H9 (cell line): ENCODE measurements around the gene APCS. TPM values are rescaled to one million over a fixed set of nuclear protein-coding genes. Genes with fewer than 3 reads are reported as not detected.

Experiments
- DNase-seq: peaks from one replicate; pipeline ENCODE4 v3.0.0-alpha.2; 2017
- H2AFZ ChIP-seq: one replicate; pipeline ENCODE4 v1.6.1; 2013; ENCODE audit warnings: mild to moderate bottlenecking, low read length, control low read depth, moderate library complexity
- H2AK5ac ChIP-seq: 2 replicates; pipeline ENCODE4 v1.6.1; 2013; ENCODE audit warnings: low read length, control low read depth, mixed read lengths; ENCODE audit not compliant: insufficient read length
- H2BK120ac ChIP-seq: one replicate; pipeline ENCODE4 v1.6.1; 2013; ENCODE audit warnings: low read depth, mild to moderate bottlenecking, low read length, control low read depth, inconsistent platforms; ENCODE audit not compliant: poor library complexity, severe bottlenecking
- H2BK12ac ChIP-seq: 2 replicates; pipeline ENCODE4 v1.6.1; 2013; ENCODE audit warnings: low read length, control low read depth, mixed read lengths, low read depth; ENCODE audit not compliant: insufficient read length
- H2BK15ac ChIP-seq: 2 replicates; pipeline ENCODE4 v1.6.1; 2013; ENCODE audit warnings: low read depth, low read length, control low read depth
- H2BK20ac ChIP-seq: one replicate; pipeline ENCODE4 v1.6.1; 2013; ENCODE audit warnings: low read depth, mild to moderate bottlenecking, low read length, control low read depth, inconsistent platforms; ENCODE audit not compliant: poor library complexity, severe bottlenecking
- H2BK5ac ChIP-seq: 2 replicates; pipeline ENCODE4 v1.6.1; 2013; ENCODE audit warnings: low read length, control low read depth, mixed read lengths; ENCODE audit not compliant: insufficient read length
- H3K14ac ChIP-seq: 2 replicates; pipeline ENCODE4 v1.6.1; 2013; ENCODE audit warnings: low read length, control low read depth; ENCODE audit not compliant: insufficient read depth
- H3K18ac ChIP-seq: 2 replicates; pipeline ENCODE4 v1.6.1; 2013; ENCODE audit warnings: low read depth, mild to moderate bottlenecking, mixed read lengths, low read length, control low read depth; ENCODE audit not compliant: insufficient read length
- H3K23ac ChIP-seq: 2 replicates; pipeline ENCODE4 v1.6.1; 2013; ENCODE audit warnings: low read length, control low read depth, mixed read lengths, low read depth; ENCODE audit not compliant: insufficient read length
- H3K23me2 ChIP-seq: 2 replicates; pipeline ENCODE4 v1.6.1; 2013; ENCODE audit warnings: low read depth, mild to moderate bottlenecking, mixed read lengths, low read length, control low read depth; ENCODE audit not compliant: insufficient read length, poor library complexity, severe bottlenecking
- H3K27ac ChIP-seq: 2 replicates; pipeline ENCODE4 v1.5.1; 2013; ENCODE audit warnings: low read length, control low read depth, mixed read lengths, low read depth; ENCODE audit not compliant: insufficient read length
- H3K27me3 ChIP-seq: 2 replicates; pipeline ENCODE4 v1.6.1; 2013; ENCODE audit warnings: low read length, control low read depth, inconsistent platforms; ENCODE audit not compliant: insufficient read depth
- H3K4ac ChIP-seq: 2 replicates; pipeline ENCODE4 v1.6.1; 2013; ENCODE audit warnings: low read depth, mild to moderate bottlenecking, control low read depth, inconsistent platforms, low read length, moderate library complexity
- H3K4me1 ChIP-seq: 2 replicates; pipeline ENCODE4 v1.6.1; 2013; ENCODE audit warnings: low read length, control low read depth, inconsistent platforms; ENCODE audit not compliant: insufficient read depth
- H3K4me2 ChIP-seq: 2 replicates; pipeline ENCODE4 v1.6.1; 2013; ENCODE audit warnings: low read length, control low read depth, mixed read lengths; ENCODE audit not compliant: insufficient read length, insufficient read depth
- H3K56ac ChIP-seq: 2 replicates; pipeline ENCODE4 v1.6.1; 2013; ENCODE audit warnings: low read depth, mild to moderate bottlenecking, mixed read lengths, low read length, control low read depth; ENCODE audit not compliant: insufficient read length
- H3K79me1 ChIP-seq: 2 replicates; pipeline ENCODE4 v1.6.1; 2013; ENCODE audit warnings: low read depth, mild to moderate bottlenecking, moderate library complexity, low read length, control low read depth, inconsistent platforms; ENCODE audit not compliant: insufficient read depth, poor library complexity, severe bottlenecking
- H3K79me2 ChIP-seq: 2 replicates; pipeline ENCODE4 v1.6.1; 2013; ENCODE audit warnings: low read length, control low read depth, inconsistent platforms; ENCODE audit not compliant: insufficient read depth
- H3K9ac ChIP-seq: 2 replicates; pipeline ENCODE4 v1.6.1; 2013; ENCODE audit warnings: low read length, control low read depth, mixed read lengths; ENCODE audit not compliant: insufficient read length; ENCODE audit errors: extremely low read depth
- H3K9me3 ChIP-seq: one replicate; pipeline ENCODE4 v1.6.1; 2013; ENCODE audit warnings: low read depth, low read length, inconsistent platforms; ENCODE audit not compliant: control insufficient read depth
- H3T11ph ChIP-seq: one replicate; pipeline ENCODE4 v1.6.1; 2013; ENCODE audit warnings: mild to moderate bottlenecking, low read length, control low read depth, inconsistent platforms
- H4K20me1 ChIP-seq: one replicate; pipeline ENCODE4 v1.6.1; 2013; ENCODE audit not compliant: control insufficient read depth, insufficient read length, insufficient read depth
- H4K5ac ChIP-seq: 2 replicates; pipeline ENCODE4 v1.6.1; 2013; ENCODE audit warnings: low read depth, mild to moderate bottlenecking, mixed read lengths, low read length, control low read depth; ENCODE audit not compliant: insufficient read length
- H4K8ac ChIP-seq: replicated peaks from 2 replicates; pipeline ENCODE4 v1.6.1; 2013; ENCODE audit warnings: low read length, control low read depth, mixed read lengths, low read depth; ENCODE audit not compliant: insufficient read length
- H4K91ac ChIP-seq: 2 replicates; pipeline ENCODE4 v1.6.1; 2013; ENCODE audit warnings: low read depth, mild to moderate bottlenecking, moderate library complexity, mixed read lengths, low read length, control low read depth; ENCODE audit not compliant: insufficient read length
- H3K27ac Mint-ChIP-seq, 3 experiments: 2 replicates in 2 of 3; 3 replicates in 1 of 3; pipeline ENCODE4 v1.8.0; 2020 to 2021; ENCODE audit warnings: mixed read lengths in 3 of 3, mild to moderate bottlenecking in 1 of 3, moderate library complexity in 1 of 3
- H3K27me3 Mint-ChIP-seq: 2 replicates; pipeline ENCODE4 v1.8.0; 2021; ENCODE audit warnings: low read depth, mild to moderate bottlenecking, moderate library complexity, mixed read lengths
- H3K36me3 Mint-ChIP-seq, 3 experiments: 2 replicates in 2 of 3; 3 replicates in 1 of 3; pipeline ENCODE4 v1.8.0; 2020 to 2021; ENCODE audit warnings: low read depth in 3 of 3, mixed read lengths in 3 of 3; ENCODE audit not compliant: insufficient read depth in 1 of 3
- H3K4me1 Mint-ChIP-seq, 2 experiments: 2 replicates each; pipeline ENCODE4 v1.8.0; 2020; ENCODE audit warnings: mixed read lengths in 2 of 2
- H3K4me3 Mint-ChIP-seq, 2 experiments: 2 replicates in 1 of 2; 3 replicates in 1 of 2; pipeline ENCODE4 v1.8.0; 2020 to 2021; ENCODE audit warnings: mild to moderate bottlenecking in 2 of 2, mixed read lengths in 2 of 2, moderate library complexity in 1 of 2
- H3K9me3 Mint-ChIP-seq, 2 experiments: 2 replicates in 1 of 2; 3 replicates in 1 of 2; pipeline ENCODE4 v1.8.0; 2020; ENCODE audit warnings: mild to moderate bottlenecking in 2 of 2, mixed read lengths in 2 of 2, moderate library complexity in 1 of 2
- WGBS: extraction: QIAGEN DNeasy Blood & Tissue Kit; methylation state at CpG from one replicate; pipeline ENCODE4 v1.1.7; 2013; ENCODE audit warnings: missing lambda C conversion rate, low lambda C conversion rate, mixed read lengths; ENCODE audit not compliant: insufficient read length; ENCODE audit errors: extremely low coverage; 5-methylcytosine and 5-hydroxymethylcytosine counted together
- long read RNA-seq: library from polyadenylated mRNA; unstranded; transcript quantifications from one replicate; pipeline ENCODE4 v2.0.0, GENCODE V29; 2020
- total RNA-seq: library from RNA; stranded (reverse); gene quantifications from 2 replicates; pipeline ENCODE4 v1.2.1, GENCODE V29; 2021
- TF ChIP-seq, protein P1 (sequence below): fragments of 200-600 bp; sonication (generic); conservative IDR thresholded peaks from 3 replicates; pipeline ENCODE4 v1.8.0; 2021; ENCODE audit warnings: antibody characterized with exemption, mild to moderate bottlenecking

Gene APCS, protein sequence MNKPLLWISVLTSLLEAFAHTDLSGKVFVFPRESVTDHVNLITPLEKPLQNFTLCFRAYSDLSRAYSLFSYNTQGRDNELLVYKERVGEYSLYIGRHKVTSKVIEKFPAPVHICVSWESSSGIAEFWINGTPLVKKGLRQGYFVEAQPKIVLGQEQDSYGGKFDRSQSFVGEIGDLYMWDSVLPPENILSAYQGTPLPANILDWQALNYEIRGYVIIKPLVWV
- total RNA-seq, result not detected in 2 replicates
- long read RNA-seq, result 0 reads

DNA sequence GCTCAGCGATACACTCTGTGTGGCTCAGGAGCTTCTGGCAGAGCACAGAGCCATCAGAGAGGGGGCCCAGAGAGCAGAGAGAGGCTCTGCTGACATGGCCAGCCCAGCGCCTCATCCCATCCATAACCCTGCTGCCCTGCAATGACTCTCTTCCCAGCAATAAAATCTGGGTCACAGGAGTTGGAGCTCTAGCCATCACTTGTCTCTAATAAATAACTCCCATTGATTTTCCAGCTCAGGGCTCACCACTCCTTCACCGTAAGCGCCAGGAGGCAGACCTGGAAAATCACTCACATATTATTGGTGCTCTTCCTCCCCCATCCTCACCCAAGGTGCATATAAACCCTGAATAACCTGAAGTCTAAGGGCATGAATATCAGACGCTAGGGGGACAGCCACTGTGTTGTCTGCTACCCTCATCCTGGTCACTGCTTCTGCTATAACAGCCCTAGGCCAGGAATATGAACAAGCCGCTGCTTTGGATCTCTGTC, at the start of gene APCS:
Gene APCS, plus strand, starts transcription at position 366 of the 491 bp plus-strand sequence. Its CDS starts 96 bp downstream, at position 462.
- H2BK5ac ChIP-seq, result no peak within 1 kb of the TSS
- no peaks in the 10 kb centered on the region for H4K20me1 ChIP-seq
- no peak within 1 kb of the TSS for H3K27ac ChIP-seq
- no peaks in the 10 kb centered on the region for H3K79me2 ChIP-seq
- no peaks in the 10 kb centered on the region for H3K9me3 ChIP-seq
- no peak within 1 kb of the TSS for H3K4ac ChIP-seq
- H4K5ac ChIP-seq, result no peak within 1 kb of the TSS
- no peak within 1 kb of the TSS for H3K18ac ChIP-seq
- no peak within 1 kb of the TSS for H3K9ac ChIP-seq
- no peak within 1 kb of the TSS for H3K23ac ChIP-seq
- H2BK20ac ChIP-seq, result no peak within 1 kb of the TSS
- H3K4me3 Mint-ChIP-seq, result no peak within 1 kb of the TSS
- H3K27me3 ChIP-seq, result no peaks in the 10 kb centered on the region
- no peak within 1 kb of the TSS for H3K4me2 ChIP-seq
- H3K4me1 ChIP-seq, result no peaks in the 10 kb centered on the region
- peaks cover 2% of the 10 kb centered on the region for H3K27me3 Mint-ChIP-seq
- H3T11ph ChIP-seq, result no peak within 1 kb of the TSS
- no peak within 1 kb of the TSS for H4K8ac ChIP-seq
- no peaks in the 10 kb centered on the region for H3K79me1 ChIP-seq
- H3K56ac ChIP-seq, result no peak within 1 kb of the TSS
- H3K9me3 Mint-ChIP-seq, result peaks cover 0 to 68% of the 10 kb centered on the region in 2 experiments; a peak in 2 of 5 replicates
- H3K36me3 Mint-ChIP-seq, result peaks cover 0 to 30% (median 0%) of the 10 kb centered on the region in 3 experiments; a peak in 2 of 7 replicates
- H2BK15ac ChIP-seq, result no peak within 1 kb of the TSS
- no peak within 1 kb of the TSS for H2AK5ac ChIP-seq
- WGBS, result no CpG with 5 or more reads among the region's 6 CpGs
- no peak within 1 kb of the TSS for H3K27ac Mint-ChIP-seq
- TF ChIP-seq, protein P1, sequence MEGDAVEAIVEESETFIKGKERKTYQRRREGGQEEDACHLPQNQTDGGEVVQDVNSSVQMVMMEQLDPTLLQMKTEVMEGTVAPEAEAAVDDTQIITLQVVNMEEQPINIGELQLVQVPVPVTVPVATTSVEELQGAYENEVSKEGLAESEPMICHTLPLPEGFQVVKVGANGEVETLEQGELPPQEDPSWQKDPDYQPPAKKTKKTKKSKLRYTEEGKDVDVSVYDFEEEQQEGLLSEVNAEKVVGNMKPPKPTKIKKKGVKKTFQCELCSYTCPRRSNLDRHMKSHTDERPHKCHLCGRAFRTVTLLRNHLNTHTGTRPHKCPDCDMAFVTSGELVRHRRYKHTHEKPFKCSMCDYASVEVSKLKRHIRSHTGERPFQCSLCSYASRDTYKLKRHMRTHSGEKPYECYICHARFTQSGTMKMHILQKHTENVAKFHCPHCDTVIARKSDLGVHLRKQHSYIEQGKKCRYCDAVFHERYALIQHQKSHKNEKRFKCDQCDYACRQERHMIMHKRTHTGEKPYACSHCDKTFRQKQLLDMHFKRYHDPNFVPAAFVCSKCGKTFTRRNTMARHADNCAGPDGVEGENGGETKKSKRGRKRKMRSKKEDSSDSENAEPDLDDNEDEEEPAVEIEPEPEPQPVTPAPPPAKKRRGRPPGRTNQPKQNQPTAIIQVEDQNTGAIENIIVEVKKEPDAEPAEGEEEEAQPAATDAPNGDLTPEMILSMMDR, result no peak
- H4K91ac ChIP-seq, result no peak within 1 kb of the TSS
- no peak for DNase-seq
- no peaks in the 10 kb centered on the region for H3K4me1 Mint-ChIP-seq
- H2BK12ac ChIP-seq, result no peak within 1 kb of the TSS
- H3K23me2 ChIP-seq, result no peaks in the 10 kb centered on the region
- no peak within 1 kb of the TSS for H2BK120ac ChIP-seq
- H2AFZ ChIP-seq, result no peak within 1 kb of the TSS
- 0 out of 2 replicates have a peak within 1 kb of the TSS, but pooled peaks have one; percentile 24 for H3K14ac ChIP-seq
